H1 (cell line): ENCODE measurements around the gene SLC25A17. TPM values are rescaled to one million over a fixed set of nuclear protein-coding genes. Genes with fewer than 3 reads are reported as not detected.

Experiments used
- CBX5 ChIP-seq: fragments of 300-800, 300-1000 bp; sonication (generic); IDR thresholded peaks from 2 replicates; pipeline ENCODE4 v1.7.1; 2016; ENCODE audit warnings: antibody characterized with exemption, low read length, low read depth
- CHD7 ChIP-seq: fragments of 300-600 bp; sonication (generic); IDR thresholded peaks from 2 replicates; pipeline ENCODE4 v1.7.1; 2012; ENCODE audit warnings: low read length, moderate library complexity, mild to moderate bottlenecking, inconsistent platforms; ENCODE audit not compliant: insufficient replicate concordance
- E2F6 ChIP-seq: IDR thresholded peaks from 2 replicates; pipeline ENCODE4 v1.6.1; 2012; ENCODE audit warnings: inconsistent platforms
- EGR1 ChIP-seq: IDR thresholded peaks from 2 replicates; pipeline ENCODE4 v1.6.1; 2011; ENCODE audit warnings: low read depth, low read length, borderline replicate concordance
- GTF2F1 ChIP-seq: IDR thresholded peaks from 2 replicates; pipeline ENCODE4 v1.6.1; 2012; ENCODE audit warnings: low read depth, low read length, improper control_type of control experiment, borderline replicate concordance
- NRF1 ChIP-seq: IDR thresholded peaks from 2 replicates; pipeline ENCODE4 v1.6.1; 2011; ENCODE audit warnings: mild to moderate bottlenecking, low read depth, low read length, improper control_type of control experiment
- SIN3A ChIP-seq, 2 experiments: IDR thresholded peaks in 1 of 2; conservative IDR thresholded peaks in 1 of 2; 2 replicates each; pipeline ENCODE4 v1.6.1; 2011 to 2012; ENCODE audit warnings: low read length in 2 of 2, improper control_type of control experiment in 1 of 2, low read depth in 1 of 2, mild to moderate bottlenecking in 1 of 2
- polyA plus RNA-seq, 7 experiments: library from polyadenylated mRNA; depleted of rRNA in 3 of 7; stranded (reverse) in 5 of 7; unstranded in 2 of 7; fragments of >200 nt in 5 of 7; fragments of 200-250 nt in 2 of 7; gene quantifications; 1 replicate in 5 of 7; 2 replicates in 1 of 7; 4 replicates in 1 of 7; pipeline versions ENCODE4 v1.2.1 to v1.2.3, GENCODE V29; 2011 to 2013; ENCODE audit warnings: missing spikeins in 2 of 7, mixed read lengths in 2 of 7
- total RNA-seq: library from RNA; stranded (reverse); fragmentation: NEBNext Ultra II Directional; extraction: Animal tissue kit (Norgen Biotek cat#: 25700); gene quantifications from 2 replicates; pipeline ENCODE4 v1.2.1, GENCODE V29; 2021

Gene SLC25A17
- total and polyA plus RNA-seq, 2 of the 8 experiments (the other 6 are each of a cell fraction or from before 2014, with no cell fraction given), result 17.9 to 40.4 TPM

- TF ChIP-seq SIN3A (conservative IDR thresholded peaks at IDR 0.05 in 1 of 2, IDR thresholded peaks at IDR 0.05 in 1 of 2; ENCODE audit: low read depth in 1 of 2, low read length in 2 of 2) (no peak), NRF1 (no peak), EGR1 (no peak), CBX5 (no peak), CHD7 (no peak), E2F6 (no peak), GTF2F1 (no peak)
These were observed 70.5 kb downstream of the SLC25A17 start (continued) for GRCh38 chr22:40748388-40749355.
